ENCODE data around the gene DNAJC7. TPM values are rescaled to one million over a fixed set of nuclear protein-coding genes. Genes with fewer than 3 reads are reported as not detected.
A peak's percentile ranks its signal among the peaks of the same experiment; 100 is the strongest.

DNAJC7 gene
- total and polyA plus RNA-seq, 9 of the 15 experiments (the other 6 are each of a cell fraction or from before 2014, with no cell fraction given) = 85.8 to 262 (median 157) TPM

DNA sequence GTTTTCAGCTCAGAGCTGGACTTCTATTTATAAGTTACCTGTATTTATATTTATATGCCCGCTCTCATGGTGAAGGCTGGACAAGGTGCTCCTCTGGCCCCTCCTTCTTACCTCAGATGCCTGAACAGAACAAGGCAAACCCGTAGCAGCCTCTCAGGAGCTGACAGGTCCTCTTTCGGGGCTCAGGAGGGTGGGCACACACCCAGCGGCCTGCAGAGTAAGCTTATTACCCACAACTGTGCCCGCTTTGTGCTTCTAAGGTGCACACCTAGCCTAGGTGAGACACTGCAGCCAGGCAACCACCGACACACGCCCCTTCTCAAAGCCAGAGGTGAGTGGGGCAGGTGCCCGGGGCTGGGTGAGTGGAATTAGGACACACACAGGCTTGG, 7.9 kb upstream of the DNAJC7 start:
- ChIA-PET POLR2A (interaction anchor here (1.2 to 4.1 kb wide), 5 partner anchors 8 to 346 kb away, joined by 3 to 29 read pairs (median 4); partner anchors contain the start of gene DNAJC7), CTCF (ENCODE audit: low intra/inter-chr PET ratio) (interaction anchor here (0.6 to 2.3 kb wide), 4 partner anchors 13 to 91 kb away, joined by 3 to 23 read pairs (median 7); no protein-coding TSS in a partner anchor)
- no peak for FAIRE-seq
- no peaks in the 10 kb centered on the region for H4K20me1 ChIP-seq (replicated peaks; ENCODE audit: control insufficient read depth, insufficient read depth, low read length)
- TF ChIP-seq POLR2AphosphoS2 (IDR thresholded peaks at IDR 0.05; ENCODE audit: low read length) (peak; percentile 65; the same call in 1 of the 2 replicates), POLR3G (IDR thresholded peaks at IDR 0.05; ENCODE audit: extremely low read depth, insufficient read length, insufficient replicate concordance) (no peak), ZNF263 (CRISPR knock-in tag; IDR thresholded peaks at IDR 0.05; ENCODE audit: borderline replicate concordance) (peak; percentile 17; the same call in 1 of the 2 replicates), ZNF134 (CRISPR knock-in tag; conservative IDR thresholded peaks at IDR 0.05) (no peak), PURB (CRISPR knock-in tag; IDR thresholded peaks at IDR 0.05; ENCODE audit: low read depth) (no peak), CBX8 (IDR thresholded peaks at IDR 0.05; ENCODE audit: borderline replicate concordance, extremely low read depth, low read depth, low read length, poor library complexity, severe bottlenecking) (no peak), ZKSCAN1 (IDR thresholded peaks at IDR 0.05; ENCODE audit: low read depth, low read length) (peak; percentile 4; the same call in 1 of the 2 replicates), POLR2G (IDR thresholded peaks at IDR 0.05; ENCODE audit: low read depth, low read length) (peak; percentile 55), EZH2 (IDR thresholded peaks at IDR 0.05; ENCODE audit: borderline replicate concordance, low read depth, low read length) (no peak)
- TF ChIP-seq, protein P1, sequence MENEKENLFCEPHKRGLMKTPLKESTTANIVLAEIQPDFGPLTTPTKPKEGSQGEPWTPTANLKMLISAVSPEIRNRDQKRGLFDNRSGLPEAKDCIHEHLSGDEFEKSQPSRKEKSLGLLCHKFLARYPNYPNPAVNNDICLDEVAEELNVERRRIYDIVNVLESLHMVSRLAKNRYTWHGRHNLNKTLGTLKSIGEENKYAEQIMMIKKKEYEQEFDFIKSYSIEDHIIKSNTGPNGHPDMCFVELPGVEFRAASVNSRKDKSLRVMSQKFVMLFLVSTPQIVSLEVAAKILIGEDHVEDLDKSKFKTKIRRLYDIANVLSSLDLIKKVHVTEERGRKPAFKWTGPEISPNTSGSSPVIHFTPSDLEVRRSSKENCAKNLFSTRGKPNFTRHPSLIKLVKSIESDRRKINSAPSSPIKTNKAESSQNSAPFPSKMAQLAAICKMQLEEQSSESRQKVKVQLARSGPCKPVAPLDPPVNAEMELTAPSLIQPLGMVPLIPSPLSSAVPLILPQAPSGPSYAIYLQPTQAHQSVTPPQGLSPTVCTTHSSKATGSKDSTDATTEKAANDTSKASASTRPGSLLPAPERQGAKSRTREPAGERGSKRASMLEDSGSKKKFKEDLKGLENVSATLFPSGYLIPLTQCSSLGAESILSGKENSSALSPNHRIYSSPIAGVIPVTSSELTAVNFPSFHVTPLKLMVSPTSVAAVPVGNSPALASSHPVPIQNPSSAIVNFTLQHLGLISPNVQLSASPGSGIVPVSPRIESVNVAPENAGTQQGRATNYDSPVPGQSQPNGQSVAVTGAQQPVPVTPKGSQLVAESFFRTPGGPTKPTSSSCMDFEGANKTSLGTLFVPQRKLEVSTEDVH (IDR thresholded peaks at IDR 0.05; ENCODE audit: low read depth, partially characterized antibody) = peak; percentile 4
- TF ChIP-seq, protein P2, sequence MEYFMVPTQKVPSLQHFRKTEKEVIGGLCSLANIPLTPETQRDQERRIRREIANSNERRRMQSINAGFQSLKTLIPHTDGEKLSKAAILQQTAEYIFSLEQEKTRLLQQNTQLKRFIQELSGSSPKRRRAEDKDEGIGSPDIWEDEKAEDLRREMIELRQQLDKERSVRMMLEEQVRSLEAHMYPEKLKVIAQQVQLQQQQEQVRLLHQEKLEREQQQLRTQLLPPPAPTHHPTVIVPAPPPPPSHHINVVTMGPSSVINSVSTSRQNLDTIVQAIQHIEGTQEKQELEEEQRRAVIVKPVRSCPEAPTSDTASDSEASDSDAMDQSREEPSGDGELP (CRISPR knock-in tag; IDR thresholded peaks at IDR 0.05; ENCODE audit: borderline replicate concordance) = 0 out of 2 replicates have a peak, but pooled peaks have one; percentile 7
- TF ChIP-seq, protein P3, sequence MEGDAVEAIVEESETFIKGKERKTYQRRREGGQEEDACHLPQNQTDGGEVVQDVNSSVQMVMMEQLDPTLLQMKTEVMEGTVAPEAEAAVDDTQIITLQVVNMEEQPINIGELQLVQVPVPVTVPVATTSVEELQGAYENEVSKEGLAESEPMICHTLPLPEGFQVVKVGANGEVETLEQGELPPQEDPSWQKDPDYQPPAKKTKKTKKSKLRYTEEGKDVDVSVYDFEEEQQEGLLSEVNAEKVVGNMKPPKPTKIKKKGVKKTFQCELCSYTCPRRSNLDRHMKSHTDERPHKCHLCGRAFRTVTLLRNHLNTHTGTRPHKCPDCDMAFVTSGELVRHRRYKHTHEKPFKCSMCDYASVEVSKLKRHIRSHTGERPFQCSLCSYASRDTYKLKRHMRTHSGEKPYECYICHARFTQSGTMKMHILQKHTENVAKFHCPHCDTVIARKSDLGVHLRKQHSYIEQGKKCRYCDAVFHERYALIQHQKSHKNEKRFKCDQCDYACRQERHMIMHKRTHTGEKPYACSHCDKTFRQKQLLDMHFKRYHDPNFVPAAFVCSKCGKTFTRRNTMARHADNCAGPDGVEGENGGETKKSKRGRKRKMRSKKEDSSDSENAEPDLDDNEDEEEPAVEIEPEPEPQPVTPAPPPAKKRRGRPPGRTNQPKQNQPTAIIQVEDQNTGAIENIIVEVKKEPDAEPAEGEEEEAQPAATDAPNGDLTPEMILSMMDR (IDR thresholded peaks at IDR 0.05 in 2 of 3, conservative IDR thresholded peaks at IDR 0.05 in 1 of 3; ENCODE audit: insufficient read depth in 2 of 3, low read depth in 1 of 3, low read length in 3 of 3) = peak in 1 of 3 experiments; percentile 5; a peak in 1 of 6 replicates
- H3K79me2 ChIP-seq (ENCODE audit: control insufficient read depth, insufficient read depth, low read length) = peaks cover 13% of the 10 kb centered on the region
- H2AFZ ChIP-seq (ENCODE audit: low read depth, low read length) = peak overlapping the region; percentile 62; the same call in 1 of the 2 replicates
- H3K9ac ChIP-seq (ENCODE audit: insufficient read depth in 1 of 2, low read depth in 2 of 2, low read length in 2 of 2) = peak overlapping the region in 1 of 2 experiments; percentile 46; a peak in 2 of 4 replicates
- no peak; the same call in 2 of the 3 replicates for ATAC-seq
- H3K27ac ChIP-seq (ENCODE audit: extremely low read depth, low read depth, low read length) = peak overlapping the region; percentile 84; the same call in 2 of the 3 replicates
- no peaks in the 10 kb centered on the region for H3K9me1 ChIP-seq (ENCODE audit: control insufficient read depth, insufficient read depth, low read length)
- no TSS peak for BruUV-seq (replicated peaks)
- H3K4me2 ChIP-seq (ENCODE audit: insufficient read depth, low read length) = peak overlapping the region; percentile 14; the same call in 1 of the 2 replicates
- peaks cover 34% of the 10 kb centered on the region for H3K36me3 ChIP-seq (ENCODE audit: control insufficient read depth, insufficient read depth, low read length)
- no peaks in the 10 kb centered on the region for H3K9me3 ChIP-seq (replicated peaks; ENCODE audit: control insufficient read depth, insufficient read depth, low read depth, low read length)
- in situ Hi-C loops (cut with MboI) (loop anchor here (5.0 kb wide), 1 partner anchor 87 kb away; the partner anchor contains the start of gene DHX58), intact Hi-C loops (cut with micrococcal nuclease) (loop anchor here (2.0 to 5.0 kb wide), 2 partner anchors 58 to 92 kb away; partner anchors contain the start of gene CNP)
- no peaks in the 10 kb centered on the region for H3K27me3 ChIP-seq (ENCODE audit: control insufficient read depth in 2 of 2, insufficient read depth in 2 of 2, low read length in 2 of 2)
- WGBS (ENCODE audit: insufficient coverage, low coverage, missing lambda C conversion rate) = 53% methylated on average over 7 of the region's 8 CpGs
- peaks cover 41 to 51% of the 10 kb centered on the region in 2 experiments for H3K4me1 ChIP-seq (replicated peaks in 1 of 2; ENCODE audit: control insufficient read depth in 2 of 2, insufficient read depth in 2 of 2, low read length in 2 of 2)
- no peak for DNase-seq (ENCODE audit: extremely low read depth in 1 of 4, low spot score in 3 of 4)
- H3K4me3 ChIP-seq = no peak overlapping the region
